H9 (cell line): ENCODE measurements around the gene PRR5L. TPM values are rescaled to one million over a fixed set of nuclear protein-coding genes. Genes with fewer than 3 reads are reported as not detected.

ENCODE experiments used
- DNase-seq: peaks from one replicate; pipeline ENCODE4 v3.0.0-alpha.2; 2017
- H2AFZ ChIP-seq: one replicate; pipeline ENCODE4 v1.6.1; 2013; ENCODE audit warnings: mild to moderate bottlenecking, low read length, control low read depth, moderate library complexity
- H2AK5ac ChIP-seq: 2 replicates; pipeline ENCODE4 v1.6.1; 2013; ENCODE audit warnings: low read length, control low read depth, mixed read lengths; ENCODE audit not compliant: insufficient read length
- H2BK120ac ChIP-seq: one replicate; pipeline ENCODE4 v1.6.1; 2013; ENCODE audit warnings: low read depth, mild to moderate bottlenecking, low read length, control low read depth, inconsistent platforms; ENCODE audit not compliant: poor library complexity, severe bottlenecking
- H2BK12ac ChIP-seq: 2 replicates; pipeline ENCODE4 v1.6.1; 2013; ENCODE audit warnings: low read length, control low read depth, mixed read lengths, low read depth; ENCODE audit not compliant: insufficient read length
- H2BK15ac ChIP-seq: 2 replicates; pipeline ENCODE4 v1.6.1; 2013; ENCODE audit warnings: low read depth, low read length, control low read depth
- H2BK20ac ChIP-seq: one replicate; pipeline ENCODE4 v1.6.1; 2013; ENCODE audit warnings: low read depth, mild to moderate bottlenecking, low read length, control low read depth, inconsistent platforms; ENCODE audit not compliant: poor library complexity, severe bottlenecking
- H2BK5ac ChIP-seq: 2 replicates; pipeline ENCODE4 v1.6.1; 2013; ENCODE audit warnings: low read length, control low read depth, mixed read lengths; ENCODE audit not compliant: insufficient read length
- H3K14ac ChIP-seq: 2 replicates; pipeline ENCODE4 v1.6.1; 2013; ENCODE audit warnings: low read length, control low read depth; ENCODE audit not compliant: insufficient read depth
- H3K18ac ChIP-seq: 2 replicates; pipeline ENCODE4 v1.6.1; 2013; ENCODE audit warnings: low read depth, mild to moderate bottlenecking, mixed read lengths, low read length, control low read depth; ENCODE audit not compliant: insufficient read length
- H3K23ac ChIP-seq: 2 replicates; pipeline ENCODE4 v1.6.1; 2013; ENCODE audit warnings: low read length, control low read depth, mixed read lengths, low read depth; ENCODE audit not compliant: insufficient read length
- H3K23me2 ChIP-seq: 2 replicates; pipeline ENCODE4 v1.6.1; 2013; ENCODE audit warnings: low read depth, mild to moderate bottlenecking, mixed read lengths, low read length, control low read depth; ENCODE audit not compliant: insufficient read length, poor library complexity, severe bottlenecking
- H3K27ac ChIP-seq: 2 replicates; pipeline ENCODE4 v1.5.1; 2013; ENCODE audit warnings: low read length, control low read depth, mixed read lengths, low read depth; ENCODE audit not compliant: insufficient read length
- H3K27me3 ChIP-seq: 2 replicates; pipeline ENCODE4 v1.6.1; 2013; ENCODE audit warnings: low read length, control low read depth, inconsistent platforms; ENCODE audit not compliant: insufficient read depth
- H3K4ac ChIP-seq: 2 replicates; pipeline ENCODE4 v1.6.1; 2013; ENCODE audit warnings: low read depth, mild to moderate bottlenecking, control low read depth, inconsistent platforms, low read length, moderate library complexity
- H3K4me1 ChIP-seq: 2 replicates; pipeline ENCODE4 v1.6.1; 2013; ENCODE audit warnings: low read length, control low read depth, inconsistent platforms; ENCODE audit not compliant: insufficient read depth
- H3K4me2 ChIP-seq: 2 replicates; pipeline ENCODE4 v1.6.1; 2013; ENCODE audit warnings: low read length, control low read depth, mixed read lengths; ENCODE audit not compliant: insufficient read length, insufficient read depth
- H3K56ac ChIP-seq: 2 replicates; pipeline ENCODE4 v1.6.1; 2013; ENCODE audit warnings: low read depth, mild to moderate bottlenecking, mixed read lengths, low read length, control low read depth; ENCODE audit not compliant: insufficient read length
- H3K79me1 ChIP-seq: 2 replicates; pipeline ENCODE4 v1.6.1; 2013; ENCODE audit warnings: low read depth, mild to moderate bottlenecking, moderate library complexity, low read length, control low read depth, inconsistent platforms; ENCODE audit not compliant: insufficient read depth, poor library complexity, severe bottlenecking
- H3K79me2 ChIP-seq: 2 replicates; pipeline ENCODE4 v1.6.1; 2013; ENCODE audit warnings: low read length, control low read depth, inconsistent platforms; ENCODE audit not compliant: insufficient read depth
- H3K9ac ChIP-seq: 2 replicates; pipeline ENCODE4 v1.6.1; 2013; ENCODE audit warnings: low read length, control low read depth, mixed read lengths; ENCODE audit not compliant: insufficient read length; ENCODE audit errors: extremely low read depth
- H3K9me3 ChIP-seq: one replicate; pipeline ENCODE4 v1.6.1; 2013; ENCODE audit warnings: low read depth, low read length, inconsistent platforms; ENCODE audit not compliant: control insufficient read depth
- H3T11ph ChIP-seq: one replicate; pipeline ENCODE4 v1.6.1; 2013; ENCODE audit warnings: mild to moderate bottlenecking, low read length, control low read depth, inconsistent platforms
- H4K20me1 ChIP-seq: one replicate; pipeline ENCODE4 v1.6.1; 2013; ENCODE audit not compliant: control insufficient read depth, insufficient read length, insufficient read depth
- H4K5ac ChIP-seq: 2 replicates; pipeline ENCODE4 v1.6.1; 2013; ENCODE audit warnings: low read depth, mild to moderate bottlenecking, mixed read lengths, low read length, control low read depth; ENCODE audit not compliant: insufficient read length
- H4K8ac ChIP-seq: replicated peaks from 2 replicates; pipeline ENCODE4 v1.6.1; 2013; ENCODE audit warnings: low read length, control low read depth, mixed read lengths, low read depth; ENCODE audit not compliant: insufficient read length
- H4K91ac ChIP-seq: 2 replicates; pipeline ENCODE4 v1.6.1; 2013; ENCODE audit warnings: low read depth, mild to moderate bottlenecking, moderate library complexity, mixed read lengths, low read length, control low read depth; ENCODE audit not compliant: insufficient read length
- H3K27ac Mint-ChIP-seq, 3 experiments: 2 replicates in 2 of 3; 3 replicates in 1 of 3; pipeline ENCODE4 v1.8.0; 2020 to 2021; ENCODE audit warnings: mixed read lengths in 3 of 3, mild to moderate bottlenecking in 1 of 3, moderate library complexity in 1 of 3
- H3K27me3 Mint-ChIP-seq: 2 replicates; pipeline ENCODE4 v1.8.0; 2021; ENCODE audit warnings: low read depth, mild to moderate bottlenecking, moderate library complexity, mixed read lengths
- H3K36me3 Mint-ChIP-seq, 3 experiments: 2 replicates in 2 of 3; 3 replicates in 1 of 3; pipeline ENCODE4 v1.8.0; 2020 to 2021; ENCODE audit warnings: low read depth in 3 of 3, mixed read lengths in 3 of 3; ENCODE audit not compliant: insufficient read depth in 1 of 3
- H3K4me1 Mint-ChIP-seq, 2 experiments: 2 replicates each; pipeline ENCODE4 v1.8.0; 2020; ENCODE audit warnings: mixed read lengths in 2 of 2
- H3K4me3 Mint-ChIP-seq, 2 experiments: 2 replicates in 1 of 2; 3 replicates in 1 of 2; pipeline ENCODE4 v1.8.0; 2020 to 2021; ENCODE audit warnings: mild to moderate bottlenecking in 2 of 2, mixed read lengths in 2 of 2, moderate library complexity in 1 of 2
- H3K9me3 Mint-ChIP-seq, 2 experiments: 2 replicates in 1 of 2; 3 replicates in 1 of 2; pipeline ENCODE4 v1.8.0; 2020; ENCODE audit warnings: mild to moderate bottlenecking in 2 of 2, mixed read lengths in 2 of 2, moderate library complexity in 1 of 2
- CTCF ChIP-seq: fragments of 200-600 bp; sonication (generic); conservative IDR thresholded peaks from 3 replicates; pipeline ENCODE4 v1.8.0; 2021; ENCODE audit warnings: antibody characterized with exemption, mild to moderate bottlenecking
- WGBS: extraction: QIAGEN DNeasy Blood & Tissue Kit; methylation state at CpG from one replicate; pipeline ENCODE4 v1.1.7; 2013; ENCODE audit warnings: missing lambda C conversion rate, low lambda C conversion rate, mixed read lengths; ENCODE audit not compliant: insufficient read length; ENCODE audit errors: extremely low coverage; 5-methylcytosine and 5-hydroxymethylcytosine counted together
- total RNA-seq: library from RNA; stranded (reverse); gene quantifications from 2 replicates; pipeline ENCODE4 v1.2.1, GENCODE V29; 2021

The PRR5L gene
- total RNA-seq, 1 experiment from 2014 or later: 5.6 TPM

DNA sequence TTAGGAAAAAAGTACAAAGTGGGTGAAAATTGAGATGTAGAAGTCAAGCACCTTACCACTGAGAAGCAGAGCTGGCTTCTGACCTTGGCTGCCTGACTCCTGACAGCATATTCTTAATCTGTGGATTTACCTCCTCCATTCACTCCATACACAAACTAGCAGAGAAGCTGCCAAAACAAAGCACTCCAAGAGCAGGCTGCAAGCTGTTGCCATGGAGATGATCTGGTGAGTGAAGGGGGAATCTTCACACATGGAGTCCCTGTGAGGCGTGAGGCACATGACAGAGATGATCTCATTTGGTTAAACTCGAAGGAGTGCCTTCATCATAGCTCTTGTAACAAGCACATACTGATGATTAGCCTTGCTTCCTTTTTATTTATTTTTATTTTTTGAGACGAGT is 23.0 kb upstream of the PRR5L start:
- H2BK15ac ChIP-seq: no peak overlapping the region
- Mint-ChIP-seq H3K4me1 (no peaks in the 10 kb centered on the region; a peak in 1 of 4 replicates), H3K9me3 (no peaks in the 10 kb centered on the region), H3K27me3 (peaks cover 2% of the 10 kb centered on the region; the same call in 1 of the 2 replicates), H3K4me3 (no peak overlapping the region), H3K27ac (no peak overlapping the region), H3K36me3 (peaks cover 7 to 11% (median 9%) of the 10 kb centered on the region in 3 experiments)
- H4K20me1 ChIP-seq: no peaks in the 10 kb centered on the region
- H3K9me3 ChIP-seq: no peaks in the 10 kb centered on the region
- no peak overlapping the region for H3T11ph ChIP-seq
- no peak overlapping the region for H2BK120ac ChIP-seq
- no peak overlapping the region for H3K4me2 ChIP-seq
- no peak overlapping the region for H4K91ac ChIP-seq
- H3K9ac ChIP-seq: no peak overlapping the region
- H3K79me1 ChIP-seq: no peaks in the 10 kb centered on the region
- H3K23ac ChIP-seq: no peak overlapping the region
- H3K27me3 ChIP-seq: no peaks in the 10 kb centered on the region
- H2BK20ac ChIP-seq: no peak overlapping the region
- H3K18ac ChIP-seq: no peak overlapping the region
- TF ChIP-seq CTCF: no peak
- WGBS: no CpG with 5 or more reads among the region's 3 CpGs
- H2AK5ac ChIP-seq: no peak overlapping the region
- H3K79me2 ChIP-seq: no peaks in the 10 kb centered on the region
- no peak overlapping the region for H2BK12ac ChIP-seq
- H2AFZ ChIP-seq: no peak overlapping the region
- no peak overlapping the region for H4K8ac ChIP-seq
- no peak overlapping the region for H3K14ac ChIP-seq
- no peak overlapping the region for H3K27ac ChIP-seq
- no peak for DNase-seq
- no peak overlapping the region for H3K4ac ChIP-seq
- no peaks in the 10 kb centered on the region for H3K23me2 ChIP-seq
- H2BK5ac ChIP-seq: no peak overlapping the region
- H4K5ac ChIP-seq: no peak overlapping the region
- no peak overlapping the region for H3K56ac ChIP-seq
- H3K4me1 ChIP-seq: no peaks in the 10 kb centered on the region
